Measurements from ENCODE around the gene TMEM208. TPM values are rescaled to one million over a fixed set of nuclear protein-coding genes. Genes with fewer than 3 reads are reported as not detected.
A peak's percentile ranks its signal among the peaks of the same experiment; 100 is the strongest.

The TMEM208 gene
- total and polyA plus RNA-seq, 2 experiments from 2014 or later: 47.5 to 181 TPM

DNA sequence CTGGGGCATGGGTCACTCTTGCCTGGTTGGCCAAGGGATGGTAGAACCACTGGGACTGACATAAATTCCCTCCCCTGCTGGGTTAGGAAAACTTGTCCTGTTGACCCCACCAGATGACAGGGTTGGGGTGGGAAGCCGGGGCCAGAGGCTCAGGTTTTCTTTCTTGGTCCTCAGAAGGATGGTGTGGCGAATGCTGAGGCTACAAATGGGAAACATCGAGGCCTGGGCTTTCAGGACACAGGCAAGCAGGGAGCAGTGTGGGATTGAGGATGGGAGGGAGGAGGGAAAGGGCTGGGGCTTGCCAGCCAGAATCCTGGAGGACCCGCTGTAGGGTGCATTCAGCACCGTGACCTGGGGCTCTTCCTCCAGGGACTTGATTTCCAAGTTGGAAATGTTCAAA, 37.9 kb downstream of the TMEM208 start:
- no peak overlapping the region for H3K27ac ChIP-seq
- TF ChIP-seq, protein P1, sequence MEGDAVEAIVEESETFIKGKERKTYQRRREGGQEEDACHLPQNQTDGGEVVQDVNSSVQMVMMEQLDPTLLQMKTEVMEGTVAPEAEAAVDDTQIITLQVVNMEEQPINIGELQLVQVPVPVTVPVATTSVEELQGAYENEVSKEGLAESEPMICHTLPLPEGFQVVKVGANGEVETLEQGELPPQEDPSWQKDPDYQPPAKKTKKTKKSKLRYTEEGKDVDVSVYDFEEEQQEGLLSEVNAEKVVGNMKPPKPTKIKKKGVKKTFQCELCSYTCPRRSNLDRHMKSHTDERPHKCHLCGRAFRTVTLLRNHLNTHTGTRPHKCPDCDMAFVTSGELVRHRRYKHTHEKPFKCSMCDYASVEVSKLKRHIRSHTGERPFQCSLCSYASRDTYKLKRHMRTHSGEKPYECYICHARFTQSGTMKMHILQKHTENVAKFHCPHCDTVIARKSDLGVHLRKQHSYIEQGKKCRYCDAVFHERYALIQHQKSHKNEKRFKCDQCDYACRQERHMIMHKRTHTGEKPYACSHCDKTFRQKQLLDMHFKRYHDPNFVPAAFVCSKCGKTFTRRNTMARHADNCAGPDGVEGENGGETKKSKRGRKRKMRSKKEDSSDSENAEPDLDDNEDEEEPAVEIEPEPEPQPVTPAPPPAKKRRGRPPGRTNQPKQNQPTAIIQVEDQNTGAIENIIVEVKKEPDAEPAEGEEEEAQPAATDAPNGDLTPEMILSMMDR (IDR thresholded peaks at IDR 0.05; ENCODE audit: poor library complexity): no peak
- TF ChIP-seq EZH2phosphoT487 (IDR thresholded peaks at IDR 0.05; ENCODE audit: low read depth, severe bottlenecking, unreplicated experiment) (no peak), EZH2 (IDR thresholded peaks at IDR 0.05; ENCODE audit: borderline replicate concordance) (no peak)
- no peak for DNase-seq (ENCODE audit: low spot score)
- no peak overlapping the region for H3K4me3 ChIP-seq
- no peaks in the 10 kb centered on the region for H3K27me3 ChIP-seq
- no peaks in the 10 kb centered on the region for H3K79me2 ChIP-seq
- no peaks in the 10 kb centered on the region for H3K4me1 ChIP-seq (ENCODE audit: insufficient read depth)
- WGBS (ENCODE audit: low lambda C conversion rate, missing lambda C conversion rate): 93% methylated on average over 5 of the region's 5 CpGs
- no peaks in the 10 kb centered on the region for H3K36me3 ChIP-seq (replicated peaks; ENCODE audit: insufficient read depth, low read depth)
- no peaks in the 10 kb centered on the region for H3K9me3 ChIP-seq (ENCODE audit: low read depth)
- no peak overlapping the region for H2AFZ ChIP-seq
- no peaks in the 10 kb centered on the region for H3K9me2 ChIP-seq (replicated peaks; ENCODE audit: insufficient read depth)
- no peaks in the 10 kb centered on the region for H4K20me1 ChIP-seq (ENCODE audit: insufficient read depth, poor library complexity, severe bottlenecking)
- no peak overlapping the region for H3K4me2 ChIP-seq

DNA sequence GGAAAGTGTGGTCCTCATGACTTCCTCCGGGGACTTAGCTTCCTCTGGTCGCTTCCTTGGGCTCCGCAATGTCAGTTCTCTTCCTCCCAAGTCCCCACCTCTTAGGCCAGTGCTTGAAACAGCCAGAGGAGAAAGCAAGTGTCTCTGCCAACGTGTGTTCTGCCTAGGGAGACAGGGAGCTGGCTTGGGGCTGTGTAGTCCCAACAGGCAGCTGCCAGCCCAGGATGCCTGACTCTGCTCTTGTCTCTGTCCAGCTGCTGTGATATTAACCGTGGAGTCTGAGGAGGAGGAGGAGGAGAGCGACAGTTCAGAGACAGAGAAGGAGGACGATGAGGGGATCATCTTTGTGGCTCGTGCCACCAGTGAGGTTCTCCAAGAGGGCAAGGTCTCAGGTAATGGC, 38.9 kb downstream of the TMEM208 start:
- Histone ChIP-seq H4K20me1 (ENCODE audit: insufficient read depth, poor library complexity, severe bottlenecking) (no peaks in the 10 kb centered on the region), H3K4me1 (ENCODE audit: insufficient read depth) (no peaks in the 10 kb centered on the region), H2AFZ (no peak overlapping the region), H3K27me3 (no peaks in the 10 kb centered on the region), H3K4me2 (no peak overlapping the region), H3K79me2 (no peaks in the 10 kb centered on the region), H3K9me3 (ENCODE audit: low read depth) (no peaks in the 10 kb centered on the region), H3K36me3 (replicated peaks; ENCODE audit: insufficient read depth, low read depth) (no peaks in the 10 kb centered on the region), H3K27ac (no peak overlapping the region), H3K4me3 (no peak overlapping the region), H3K9me2 (replicated peaks; ENCODE audit: insufficient read depth) (no peaks in the 10 kb centered on the region)
- WGBS (ENCODE audit: low lambda C conversion rate, missing lambda C conversion rate): 81% methylated on average over 8 of the region's 8 CpGs
- no peak for DNase-seq (ENCODE audit: low spot score)
- no peak for TF ChIP-seq EZH2 (IDR thresholded peaks at IDR 0.05; ENCODE audit: borderline replicate concordance)
- TF ChIP-seq, protein P1 (IDR thresholded peaks at IDR 0.05; ENCODE audit: poor library complexity): no peak
- no peak for TF ChIP-seq EZH2phosphoT487 (IDR thresholded peaks at IDR 0.05; ENCODE audit: low read depth, severe bottlenecking, unreplicated experiment)

DNA sequence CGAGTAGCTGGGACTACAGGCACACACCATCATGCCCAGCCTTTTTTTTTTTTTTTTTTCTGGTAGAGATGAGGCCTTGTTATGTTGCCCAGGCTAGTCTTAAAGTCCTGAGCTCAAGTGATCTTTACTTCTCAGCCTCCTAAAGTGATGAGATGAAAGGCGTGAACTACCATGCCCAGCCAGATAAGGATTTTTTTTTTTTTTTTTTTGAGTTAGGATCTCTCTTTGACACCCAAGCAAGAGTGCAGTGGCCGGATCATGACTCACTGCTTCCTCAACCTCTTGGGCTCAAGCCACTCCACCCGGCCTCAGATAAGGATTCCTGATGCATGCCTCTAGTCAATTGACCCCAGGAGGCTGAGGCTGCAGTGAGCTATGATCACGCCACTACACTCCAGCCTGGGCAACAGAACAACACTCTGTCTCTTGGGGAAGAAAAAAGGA, 41.2 kb downstream of the TMEM208 start:
- WGBS (ENCODE audit: low lambda C conversion rate, missing lambda C conversion rate): 33% methylated on average over 5 of the region's 5 CpGs
- peak; percentile 86 for DNase-seq (ENCODE audit: low spot score)

More for the DNA sequence above, 41.2 kb downstream of the TMEM208 start:
- Histone ChIP-seq H3K4me2 (no peak overlapping the region), H3K4me3 (no peak overlapping the region), H3K36me3 (replicated peaks; ENCODE audit: insufficient read depth, low read depth) (no peaks in the 10 kb centered on the region), H3K9me3 (ENCODE audit: low read depth) (no peaks in the 10 kb centered on the region), H2AFZ (no peak overlapping the region), H4K20me1 (ENCODE audit: insufficient read depth, poor library complexity, severe bottlenecking) (no peaks in the 10 kb centered on the region), H3K27me3 (no peaks in the 10 kb centered on the region), H3K79me2 (no peaks in the 10 kb centered on the region), H3K9me2 (replicated peaks; ENCODE audit: insufficient read depth) (no peaks in the 10 kb centered on the region), H3K27ac (peak overlapping the region; percentile 20), H3K4me1 (ENCODE audit: insufficient read depth) (no peaks in the 10 kb centered on the region)
- no peak for TF ChIP-seq EZH2phosphoT487 (IDR thresholded peaks at IDR 0.05; ENCODE audit: low read depth, severe bottlenecking, unreplicated experiment)
- TF ChIP-seq, protein P1 (IDR thresholded peaks at IDR 0.05; ENCODE audit: poor library complexity): no peak
- no peak for TF ChIP-seq EZH2 (IDR thresholded peaks at IDR 0.05; ENCODE audit: borderline replicate concordance)

All from hepatocyte (in vitro differentiated cells).